Measurements from ENCODE around the gene CCR5AS.
"Not testable (repeated sequence)": the region's sequence is repeated elsewhere in the genome, so short reads cannot be mapped to it uniquely, and the experiment has no call there.

CCR5AS gene

DNA sequence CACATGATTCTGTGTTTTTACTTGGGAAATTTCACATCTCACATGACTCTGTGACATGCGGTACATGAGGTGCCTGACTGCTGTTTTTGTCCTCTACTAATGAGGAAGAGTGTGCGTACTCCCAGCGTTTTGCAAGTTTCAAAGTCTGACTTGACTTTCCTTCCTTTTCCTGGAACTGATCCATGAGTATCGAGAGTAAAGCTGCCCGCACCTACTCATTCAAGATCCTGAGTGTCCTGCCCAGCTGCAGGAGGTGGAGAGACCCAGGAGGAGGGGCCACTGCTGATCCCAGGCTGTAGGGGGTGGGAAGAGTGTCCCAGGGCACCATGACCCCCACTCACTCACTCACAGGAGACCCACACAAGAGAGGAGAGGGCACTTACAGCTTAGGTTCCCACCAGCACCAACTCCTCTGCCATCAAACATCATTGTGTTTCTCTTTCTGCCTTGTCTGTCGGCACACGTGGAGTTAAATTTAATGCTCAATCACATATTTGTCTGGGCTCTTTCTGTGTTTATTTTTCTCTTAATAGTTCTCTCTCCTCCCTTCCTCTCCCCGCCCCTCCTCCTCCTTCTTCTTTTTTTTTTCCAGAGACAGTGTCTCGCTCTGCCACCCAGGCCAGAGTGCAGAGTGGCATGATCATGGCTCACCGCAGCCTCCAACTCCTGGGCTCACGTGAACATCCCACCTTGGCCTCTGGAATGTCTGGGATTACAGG lies 1.4 kb downstream of the CCR5AS start:
- TF ChIP-seq, protein P1, sequence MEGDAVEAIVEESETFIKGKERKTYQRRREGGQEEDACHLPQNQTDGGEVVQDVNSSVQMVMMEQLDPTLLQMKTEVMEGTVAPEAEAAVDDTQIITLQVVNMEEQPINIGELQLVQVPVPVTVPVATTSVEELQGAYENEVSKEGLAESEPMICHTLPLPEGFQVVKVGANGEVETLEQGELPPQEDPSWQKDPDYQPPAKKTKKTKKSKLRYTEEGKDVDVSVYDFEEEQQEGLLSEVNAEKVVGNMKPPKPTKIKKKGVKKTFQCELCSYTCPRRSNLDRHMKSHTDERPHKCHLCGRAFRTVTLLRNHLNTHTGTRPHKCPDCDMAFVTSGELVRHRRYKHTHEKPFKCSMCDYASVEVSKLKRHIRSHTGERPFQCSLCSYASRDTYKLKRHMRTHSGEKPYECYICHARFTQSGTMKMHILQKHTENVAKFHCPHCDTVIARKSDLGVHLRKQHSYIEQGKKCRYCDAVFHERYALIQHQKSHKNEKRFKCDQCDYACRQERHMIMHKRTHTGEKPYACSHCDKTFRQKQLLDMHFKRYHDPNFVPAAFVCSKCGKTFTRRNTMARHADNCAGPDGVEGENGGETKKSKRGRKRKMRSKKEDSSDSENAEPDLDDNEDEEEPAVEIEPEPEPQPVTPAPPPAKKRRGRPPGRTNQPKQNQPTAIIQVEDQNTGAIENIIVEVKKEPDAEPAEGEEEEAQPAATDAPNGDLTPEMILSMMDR (conservative IDR thresholded peaks at IDR 0.05), result no peak
- Mint-ChIP-seq H3K27ac (no peak overlapping the region), H3K4me1 (ENCODE audit: unreplicated experiment) (peaks cover 6% of the 10 kb centered on the region), H3K27me3 (peaks cover 10% of the 10 kb centered on the region), H3K9me3 (no peaks in the 10 kb centered on the region), H3K36me3 (no peaks in the 10 kb centered on the region), H3K4me3 (no peak overlapping the region)
- no peak for DNase-seq (ENCODE audit: extremely low spot score, unreplicated experiment)

DNA sequence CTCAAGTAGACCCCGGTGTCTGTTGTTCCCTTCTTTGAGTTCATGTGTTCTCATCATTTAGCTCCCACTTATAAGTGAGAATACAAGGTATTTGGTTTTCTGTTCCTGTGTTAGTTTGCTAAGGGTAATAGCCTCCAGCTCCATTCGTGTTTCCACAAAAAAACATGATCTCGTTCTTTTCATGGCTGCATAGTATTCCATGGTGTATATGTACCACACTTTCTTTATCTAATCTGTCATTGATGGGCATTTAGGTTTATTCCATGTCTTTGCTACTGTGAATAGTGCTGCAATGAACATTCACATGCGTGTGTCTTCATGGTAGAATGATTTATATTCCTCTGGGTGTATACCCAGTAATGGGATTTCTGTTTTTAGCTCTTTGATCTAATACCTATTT lies 4.0 kb downstream of the CCR5AS start:
- H3K9me3 Mint-ChIP-seq; H3K27ac Mint-ChIP-seq; H3K4me3 Mint-ChIP-seq; H3K36me3 Mint-ChIP-seq; DNase-seq (ENCODE audit: extremely low spot score, unreplicated experiment); H3K4me1 Mint-ChIP-seq (ENCODE audit: unreplicated experiment): not testable (repeated sequence)
- peaks cover 10% of the 10 kb centered on the region for H3K27me3 Mint-ChIP-seq

DNA sequence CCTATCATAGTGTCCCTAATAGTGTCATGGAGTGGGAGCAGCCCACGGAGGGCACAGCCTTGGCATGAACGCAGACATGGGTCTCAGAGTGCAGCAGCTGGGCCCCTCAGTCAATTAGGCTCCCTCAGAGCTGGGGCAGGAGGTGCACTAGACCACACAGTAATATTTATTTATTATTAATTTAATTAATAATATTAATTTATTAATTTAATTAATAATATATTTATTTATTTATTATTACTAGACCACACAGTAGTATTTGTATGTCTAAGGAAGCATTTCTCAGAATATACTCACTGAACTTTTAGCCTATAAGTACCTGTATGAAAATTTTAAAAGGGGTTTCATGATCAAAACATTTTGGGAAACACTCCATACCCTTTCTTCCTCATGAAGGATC lies 5.3 kb downstream of the CCR5AS start:
- no peaks in the 10 kb centered on the region for H3K36me3 Mint-ChIP-seq
- TF ChIP-seq, protein P1 (conservative IDR thresholded peaks at IDR 0.05), result no peak
- peaks cover 10% of the 10 kb centered on the region for H3K27me3 Mint-ChIP-seq
- H3K4me3 Mint-ChIP-seq, result no peak overlapping the region
- H3K4me1 Mint-ChIP-seq (ENCODE audit: unreplicated experiment), result peaks cover 6% of the 10 kb centered on the region
- H3K9me3 Mint-ChIP-seq, result no peaks in the 10 kb centered on the region
- DNase-seq (ENCODE audit: extremely low spot score, unreplicated experiment), result no peak
- H3K27ac Mint-ChIP-seq, result no peak overlapping the region

DNA sequence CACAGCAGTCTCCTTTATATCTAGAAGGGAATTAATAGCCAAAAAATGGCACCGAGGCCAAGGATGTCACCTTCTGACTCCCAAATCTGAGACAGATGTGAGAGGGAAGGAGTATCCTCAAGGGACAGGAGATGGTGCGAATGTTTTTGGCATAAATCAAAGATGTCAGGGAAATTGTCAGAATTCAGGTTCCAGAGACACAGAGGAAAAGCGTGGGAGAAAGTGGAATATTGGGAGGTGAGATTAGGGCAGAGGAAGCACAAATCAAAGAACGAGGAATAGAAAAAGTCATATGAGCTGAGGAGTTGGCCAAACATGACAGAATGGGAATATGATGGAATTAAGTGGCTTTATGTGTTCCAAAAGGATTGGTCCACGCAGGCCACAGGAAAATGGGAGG lies 6.0 kb downstream of the CCR5AS start:
- no peaks in the 10 kb centered on the region for H3K36me3 Mint-ChIP-seq
- no peaks in the 10 kb centered on the region for H3K9me3 Mint-ChIP-seq
- H3K4me1 Mint-ChIP-seq (ENCODE audit: unreplicated experiment), result peaks cover 6% of the 10 kb centered on the region
- no peak overlapping the region for H3K27ac Mint-ChIP-seq
- no peak for DNase-seq (ENCODE audit: extremely low spot score, unreplicated experiment)
- no peak overlapping the region for H3K4me3 Mint-ChIP-seq
- TF ChIP-seq, protein P1 (conservative IDR thresholded peaks at IDR 0.05), result no peak
- peaks cover 9% of the 10 kb centered on the region for H3K27me3 Mint-ChIP-seq

DNA sequence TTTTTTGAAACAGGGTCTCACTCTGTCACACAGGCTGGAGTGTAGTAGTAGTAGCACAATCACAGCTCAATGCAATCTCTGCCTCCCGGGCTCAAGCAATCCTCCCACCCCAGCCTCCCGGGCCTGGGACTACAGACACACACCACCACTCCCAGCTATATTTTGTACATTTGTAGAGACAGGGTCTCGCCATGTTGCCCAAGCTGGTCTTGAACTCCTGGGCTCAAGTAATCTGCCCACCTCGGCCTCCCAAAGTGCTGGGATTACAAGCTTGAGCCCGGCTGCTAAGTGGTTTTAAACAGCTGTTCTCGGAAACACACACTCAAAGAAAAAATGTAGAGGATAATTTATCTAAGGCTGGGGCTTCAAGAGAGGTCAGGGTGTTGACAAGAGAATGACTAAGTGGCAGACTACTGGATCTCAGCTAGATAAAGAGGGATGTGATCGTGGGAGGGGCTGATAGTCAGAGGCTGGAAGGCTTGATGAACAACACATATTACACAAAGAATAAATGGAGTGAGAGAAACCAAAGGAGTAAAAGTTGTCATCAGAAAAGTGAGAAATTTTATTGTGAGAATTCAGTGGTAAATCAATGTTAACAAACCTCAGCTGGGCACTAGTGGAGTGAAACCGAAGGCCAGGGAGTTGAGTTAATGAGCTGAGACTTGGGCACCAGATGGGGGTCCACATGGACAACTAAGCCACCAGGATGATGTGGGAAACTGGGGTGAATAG lies 6.7 kb downstream of the CCR5AS start:
- no peaks in the 10 kb centered on the region for H3K4me1 Mint-ChIP-seq (ENCODE audit: unreplicated experiment)
- no peaks in the 10 kb centered on the region for H3K9me3 Mint-ChIP-seq
- peaks cover 10% of the 10 kb centered on the region for H3K27me3 Mint-ChIP-seq
- no peaks in the 10 kb centered on the region for H3K36me3 Mint-ChIP-seq
- TF ChIP-seq, protein P1 (conservative IDR thresholded peaks at IDR 0.05), result no peak
- DNase-seq (ENCODE audit: extremely low spot score, unreplicated experiment), result no peak
- H3K27ac Mint-ChIP-seq, result no peak overlapping the region
- H3K4me3 Mint-ChIP-seq, result no peak overlapping the region

DNA sequence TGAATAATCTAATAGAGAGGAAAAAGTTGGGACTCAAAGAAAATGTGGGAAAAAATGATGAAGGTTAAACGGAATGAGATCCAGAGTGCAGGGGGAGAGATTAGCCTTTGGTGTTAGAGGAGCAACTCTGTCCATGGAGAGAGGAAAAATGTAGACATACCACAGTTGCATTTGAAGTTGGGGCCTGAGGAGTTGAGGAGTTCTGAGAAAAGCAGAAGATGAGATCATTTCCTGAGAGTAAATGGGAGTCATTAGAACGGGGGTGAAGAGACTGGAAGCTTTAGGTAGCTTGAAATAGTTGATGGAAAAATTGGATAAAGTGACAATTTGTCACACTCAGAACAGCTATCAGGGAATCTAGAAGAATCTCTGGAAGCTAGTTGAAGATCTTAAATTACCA lies 7.3 kb downstream of the CCR5AS start:
- H3K27ac Mint-ChIP-seq, result no peak overlapping the region
- TF ChIP-seq, protein P1 (conservative IDR thresholded peaks at IDR 0.05), result no peak
- no peaks in the 10 kb centered on the region for H3K9me3 Mint-ChIP-seq
- H3K4me1 Mint-ChIP-seq (ENCODE audit: unreplicated experiment), result no peaks in the 10 kb centered on the region
- DNase-seq (ENCODE audit: extremely low spot score, unreplicated experiment), result no peak
- no peak overlapping the region for H3K4me3 Mint-ChIP-seq
- peaks cover 15% of the 10 kb centered on the region for H3K27me3 Mint-ChIP-seq
- no peaks in the 10 kb centered on the region for H3K36me3 Mint-ChIP-seq
